PC-9 (cell line): ENCODE measurements around the gene FN3KRP.

Source experiments
- CTCF ChIP-seq: fragments of 200-600 bp; sonication (generic); conservative IDR thresholded peaks from 2 replicates; pipeline ENCODE4 v1.6.1; 2017; ENCODE audit warnings: mixed run types, antibody characterized with exemption, mild to moderate bottlenecking, moderate library complexity
- EZH2 ChIP-seq: fragments of 200-600 bp; sonication (generic); IDR thresholded peaks from 2 replicates; pipeline ENCODE4 v1.8.0; 2017; ENCODE audit warnings: antibody characterized with exemption, low read depth

- TF ChIP-seq CTCF: no peak
- no peak for TF ChIP-seq EZH2
Observed at GRCh38 chr17:82702231-82702927, 14.1 kb upstream of the FN3KRP start.
